Upper lobe of left lung (tissue), 4 donors: Measurements from ENCODE around the gene APBA1.

Experiments
- EP300 ChIP-seq, 4 donors: sonication (generic); formaldehyde crosslinking; IDR thresholded peaks; one replicate each; pipeline ENCODE4 v1.5.1; 2017; ENCODE audit warnings: antibody characterized with exemption in 4 of 4, control low read depth in 2 of 4
- POLR2AphosphoS5 ChIP-seq, 2 donors: sonication (generic); formaldehyde crosslinking; IDR thresholded peaks; one replicate each; pipeline ENCODE4 v1.5.1; 2017; ENCODE audit warnings: antibody characterized with exemption in 2 of 2
- TF ChIP-seq, protein P1 (sequence below), 6 experiments: fragments of 450-650 bp in 4 of 6; fragments of 200-600 bp in 2 of 6; sonication (generic) in 2 of 6; IDR thresholded peaks; one replicate each; pipeline ENCODE4 v1.5.1; 2016 to 2019; ENCODE audit warnings: antibody characterized with exemption in 6 of 6

DNA sequence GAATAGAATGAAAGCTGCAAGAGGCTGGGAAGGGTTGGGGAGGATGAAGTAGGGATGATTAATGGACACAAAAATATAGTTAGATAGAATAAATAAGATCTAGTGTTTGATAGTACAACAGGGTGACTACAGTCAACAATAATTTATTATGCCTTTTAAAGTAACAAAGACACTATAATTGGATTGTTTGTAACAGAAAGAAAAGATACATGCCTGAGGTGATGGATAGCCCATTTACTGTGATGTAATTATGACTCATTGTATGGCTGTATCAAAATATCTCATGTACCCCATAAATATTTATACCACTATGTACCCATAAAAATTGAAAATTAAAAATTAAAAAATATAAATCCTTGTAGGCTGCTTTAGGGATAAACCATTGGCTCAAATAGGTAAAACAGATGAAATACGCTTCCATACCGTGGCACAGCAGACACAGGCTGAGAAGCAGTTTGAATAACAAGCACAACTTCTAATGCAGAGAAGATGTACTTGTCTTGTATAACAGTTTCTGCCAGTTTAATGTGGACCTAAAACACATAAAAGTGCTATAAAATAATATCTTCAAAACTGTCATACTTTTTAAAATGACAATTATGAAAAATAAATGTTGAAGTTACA, 34.9 kb downstream of the APBA1 start:
- TF ChIP-seq EP300 (IDR thresholded peaks at IDR 0.05) (no peak), POLR2AphosphoS5 (IDR thresholded peaks at IDR 0.05) (no peak)
- TF ChIP-seq, protein P1, sequence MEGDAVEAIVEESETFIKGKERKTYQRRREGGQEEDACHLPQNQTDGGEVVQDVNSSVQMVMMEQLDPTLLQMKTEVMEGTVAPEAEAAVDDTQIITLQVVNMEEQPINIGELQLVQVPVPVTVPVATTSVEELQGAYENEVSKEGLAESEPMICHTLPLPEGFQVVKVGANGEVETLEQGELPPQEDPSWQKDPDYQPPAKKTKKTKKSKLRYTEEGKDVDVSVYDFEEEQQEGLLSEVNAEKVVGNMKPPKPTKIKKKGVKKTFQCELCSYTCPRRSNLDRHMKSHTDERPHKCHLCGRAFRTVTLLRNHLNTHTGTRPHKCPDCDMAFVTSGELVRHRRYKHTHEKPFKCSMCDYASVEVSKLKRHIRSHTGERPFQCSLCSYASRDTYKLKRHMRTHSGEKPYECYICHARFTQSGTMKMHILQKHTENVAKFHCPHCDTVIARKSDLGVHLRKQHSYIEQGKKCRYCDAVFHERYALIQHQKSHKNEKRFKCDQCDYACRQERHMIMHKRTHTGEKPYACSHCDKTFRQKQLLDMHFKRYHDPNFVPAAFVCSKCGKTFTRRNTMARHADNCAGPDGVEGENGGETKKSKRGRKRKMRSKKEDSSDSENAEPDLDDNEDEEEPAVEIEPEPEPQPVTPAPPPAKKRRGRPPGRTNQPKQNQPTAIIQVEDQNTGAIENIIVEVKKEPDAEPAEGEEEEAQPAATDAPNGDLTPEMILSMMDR (IDR thresholded peaks at IDR 0.05) = no peak
